Activated naive CD8-positive, alpha-beta T cell (primary cell): ENCODE data around the gene FRMD4A.

ENCODE experiments used
- H3K27ac Mint-ChIP-seq: one replicate; pipeline ENCODE4 v1.8.0; 2021; ENCODE audit warnings: mixed read lengths
- H3K27me3 Mint-ChIP-seq: one replicate; pipeline ENCODE4 v1.8.0; 2021; ENCODE audit warnings: mixed read lengths
- H3K36me3 Mint-ChIP-seq: one replicate; pipeline ENCODE4 v1.8.0; 2021; ENCODE audit warnings: mixed read lengths
- H3K4me1 Mint-ChIP-seq: one replicate; pipeline ENCODE4 v1.8.0; 2021; ENCODE audit warnings: low read depth, mixed read lengths
- H3K4me3 Mint-ChIP-seq: one replicate; pipeline ENCODE4 v1.8.0; 2021; ENCODE audit warnings: mild to moderate bottlenecking, mixed read lengths
- H3K9me3 Mint-ChIP-seq: one replicate; pipeline ENCODE4 v1.8.0; 2021; ENCODE audit warnings: low read depth, mixed read lengths

FRMD4A gene

DNA sequence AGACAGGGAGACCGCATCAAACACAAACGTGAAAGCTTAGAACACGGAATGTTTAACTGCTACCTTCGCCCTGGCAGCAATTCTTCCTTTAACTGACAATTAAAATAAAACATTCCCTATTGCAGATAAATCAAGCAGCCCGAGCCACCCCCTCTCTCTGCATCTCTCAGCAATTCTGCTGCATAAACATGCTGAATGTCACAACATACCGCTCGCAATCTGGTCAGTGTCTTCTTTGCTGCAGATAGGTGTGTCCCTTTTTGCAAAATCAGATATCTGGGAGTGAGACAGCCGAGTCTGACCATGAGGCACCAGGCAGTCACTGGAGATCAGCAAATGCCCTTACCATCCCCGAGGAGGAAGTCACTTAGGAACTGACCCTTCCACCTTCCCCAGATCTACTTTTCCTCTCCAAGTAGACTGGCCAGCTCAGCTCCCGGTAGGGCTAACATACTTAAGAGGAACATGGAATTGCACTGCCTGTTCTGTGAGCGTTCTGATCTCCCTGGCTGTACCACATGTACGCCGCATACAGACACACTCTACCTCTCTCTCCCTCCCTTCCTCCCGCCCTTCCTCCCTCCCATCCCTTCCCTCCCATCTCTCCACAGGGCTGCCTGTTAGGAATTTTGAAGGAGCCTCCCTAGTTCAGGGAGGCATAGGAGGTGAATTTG is at the start of gene FRMD4A:
Gene FRMD4A (minus strand): TSS at position 537 of the 674 bp plus-strand sequence.
- Mint-ChIP-seq H3K27me3 (peaks cover 30% of the 10 kb centered on the region), H3K27ac (no peak within 1 kb of the TSS)

GRCh38 chr10:14379556-14380280 is 49.0 kb upstream of the FRMD4A start:
- peaks cover 3% of the 10 kb centered on the region for H3K36me3 Mint-ChIP-seq
- peaks cover 44% of the 10 kb centered on the region for H3K4me1 Mint-ChIP-seq
- H3K4me3 Mint-ChIP-seq = no peak overlapping the region
- no peak overlapping the region for H3K27ac Mint-ChIP-seq
- H3K27me3 Mint-ChIP-seq = no peaks in the 10 kb centered on the region
- H3K9me3 Mint-ChIP-seq = no peaks in the 10 kb centered on the region

More for the DNA sequence above, at the start of gene FRMD4A:
- Mint-ChIP-seq H3K4me3 (no peak within 1 kb of the TSS), H3K4me1 (no peaks in the 10 kb centered on the region), H3K9me3 (no peaks in the 10 kb centered on the region), H3K36me3 (no peaks in the 10 kb centered on the region)

- H3K27me3 Mint-ChIP-seq = peaks cover 1% of the 10 kb centered on the region
These were observed 47.8 kb upstream of the FRMD4A start for GRCh38 chr10:14378387-14378960.

GRCh38 chr10:14377591-14378175 is 47.0 kb upstream of the FRMD4A start:
- H3K4me3 Mint-ChIP-seq = no peak overlapping the region
- H3K4me1 Mint-ChIP-seq = peaks cover 28% of the 10 kb centered on the region
- H3K27me3 Mint-ChIP-seq = peaks cover 5% of the 10 kb centered on the region
- peaks cover 3% of the 10 kb centered on the region for H3K36me3 Mint-ChIP-seq
- H3K27ac Mint-ChIP-seq = no peak overlapping the region
- no peaks in the 10 kb centered on the region for H3K9me3 Mint-ChIP-seq

More at GRCh38 chr10:14378387-14378960, 47.8 kb upstream of the FRMD4A start:
- no peak overlapping the region for H3K4me3 Mint-ChIP-seq
- no peaks in the 10 kb centered on the region for H3K9me3 Mint-ChIP-seq
- no peak overlapping the region for H3K27ac Mint-ChIP-seq
- H3K36me3 Mint-ChIP-seq = peaks cover 3% of the 10 kb centered on the region
- peaks cover 35% of the 10 kb centered on the region for H3K4me1 Mint-ChIP-seq

- no peak overlapping the region for H3K4me3 Mint-ChIP-seq
- no peaks in the 10 kb centered on the region for H3K36me3 Mint-ChIP-seq
- H3K27ac Mint-ChIP-seq = no peak overlapping the region
- peaks cover 9% of the 10 kb centered on the region for H3K27me3 Mint-ChIP-seq
- H3K9me3 Mint-ChIP-seq = no peaks in the 10 kb centered on the region
- H3K4me1 Mint-ChIP-seq = peaks cover 10% of the 10 kb centered on the region
These were observed 44.2 kb upstream of the FRMD4A start for GRCh38 chr10:14374745-14375445.

DNA sequence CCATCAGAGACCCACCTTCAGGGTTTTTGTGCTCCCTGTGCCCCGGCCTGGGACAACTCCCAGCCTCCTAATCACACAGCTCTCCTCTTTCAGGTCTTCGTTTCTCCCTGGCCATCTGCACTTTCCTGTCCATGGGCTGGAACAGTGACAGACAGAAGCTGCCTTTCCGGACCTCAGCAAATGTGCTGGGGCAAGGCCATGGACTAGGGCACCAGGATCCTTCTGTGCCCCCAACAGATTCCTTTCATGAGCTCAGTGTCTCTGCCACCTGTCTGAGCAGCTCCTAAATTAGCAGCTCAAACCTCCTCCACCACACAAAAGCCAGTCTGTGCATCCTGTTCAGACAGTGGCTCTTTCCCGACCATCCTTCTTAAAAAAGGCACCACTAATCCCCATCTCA is 41.9 kb upstream of the FRMD4A start:
- H3K27me3 Mint-ChIP-seq = peaks cover 10% of the 10 kb centered on the region
- H3K36me3 Mint-ChIP-seq = no peaks in the 10 kb centered on the region
- no peak overlapping the region for H3K27ac Mint-ChIP-seq
- no peak overlapping the region for H3K4me3 Mint-ChIP-seq
- H3K9me3 Mint-ChIP-seq = no peaks in the 10 kb centered on the region
- peaks cover 6% of the 10 kb centered on the region for H3K4me1 Mint-ChIP-seq

GRCh38 chr10:14371581-14371980 is 40.9 kb upstream of the FRMD4A start:
- no peak overlapping the region for H3K27ac Mint-ChIP-seq

GRCh38 chr10:14370894-14371293 is 40.2 kb upstream of the FRMD4A start:
- H3K4me1 Mint-ChIP-seq = peaks cover 6% of the 10 kb centered on the region
- no peaks in the 10 kb centered on the region for H3K36me3 Mint-ChIP-seq
- H3K27ac Mint-ChIP-seq = no peak overlapping the region
- no peak overlapping the region for H3K4me3 Mint-ChIP-seq
- H3K9me3 Mint-ChIP-seq = no peaks in the 10 kb centered on the region
- H3K27me3 Mint-ChIP-seq = peaks cover 10% of the 10 kb centered on the region

More at GRCh38 chr10:14371581-14371980, 40.9 kb upstream of the FRMD4A start:
- Mint-ChIP-seq H3K27me3 (peaks cover 10% of the 10 kb centered on the region), H3K36me3 (no peaks in the 10 kb centered on the region), H3K4me1 (peaks cover 6% of the 10 kb centered on the region), H3K9me3 (no peaks in the 10 kb centered on the region), H3K4me3 (no peak overlapping the region)

GRCh38 chr10:14369906-14370305 is 39.2 kb upstream of the FRMD4A start:
- H3K27ac Mint-ChIP-seq = no peak overlapping the region
- peaks cover 2% of the 10 kb centered on the region for H3K4me1 Mint-ChIP-seq
- no peak overlapping the region for H3K4me3 Mint-ChIP-seq
- peaks cover 10% of the 10 kb centered on the region for H3K27me3 Mint-ChIP-seq
- H3K9me3 Mint-ChIP-seq = no peaks in the 10 kb centered on the region
- H3K36me3 Mint-ChIP-seq = no peaks in the 10 kb centered on the region

DNA sequence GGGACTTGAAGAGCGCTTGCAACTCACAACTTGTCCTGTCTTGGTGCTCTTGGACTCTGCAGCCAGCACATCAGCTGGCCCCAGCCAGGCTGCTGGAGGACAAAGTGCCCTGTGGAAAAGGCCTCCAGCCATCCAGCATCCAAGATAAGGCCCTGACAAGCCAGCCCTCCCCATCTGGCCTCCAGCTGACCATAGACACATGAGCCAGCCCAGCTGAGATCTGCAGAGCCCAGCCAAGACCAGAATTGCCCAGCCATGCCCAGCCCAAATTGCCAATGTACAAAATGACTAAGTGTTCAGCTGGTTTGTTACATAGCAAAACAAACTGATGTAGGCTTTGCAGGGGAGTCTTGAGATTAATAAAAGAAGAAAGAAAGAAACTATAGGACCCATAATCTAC is 36.0 kb upstream of the FRMD4A start:
- Mint-ChIP-seq H3K4me1 (no peaks in the 10 kb centered on the region), H3K9me3 (no peaks in the 10 kb centered on the region), H3K36me3 (peaks cover 3% of the 10 kb centered on the region), H3K4me3 (no peak overlapping the region), H3K27ac (no peak overlapping the region), H3K27me3 (peaks cover 6% of the 10 kb centered on the region)

- H3K36me3 Mint-ChIP-seq = peaks cover 3% of the 10 kb centered on the region
- no peak overlapping the region for H3K27ac Mint-ChIP-seq
- no peak overlapping the region for H3K4me3 Mint-ChIP-seq
- no peaks in the 10 kb centered on the region for H3K9me3 Mint-ChIP-seq
- no peaks in the 10 kb centered on the region for H3K4me1 Mint-ChIP-seq
- peaks cover 7% of the 10 kb centered on the region for H3K27me3 Mint-ChIP-seq
These were observed 34.5 kb upstream of the FRMD4A start for GRCh38 chr10:14365266-14365665.

- H3K9me3 Mint-ChIP-seq = no peaks in the 10 kb centered on the region
- H3K27ac Mint-ChIP-seq = no peak overlapping the region
- peaks cover 2% of the 10 kb centered on the region for H3K27me3 Mint-ChIP-seq
- no peak overlapping the region for H3K4me3 Mint-ChIP-seq
- H3K36me3 Mint-ChIP-seq = peaks cover 3% of the 10 kb centered on the region
- no peaks in the 10 kb centered on the region for H3K4me1 Mint-ChIP-seq
These were observed 31.4 kb upstream of the FRMD4A start for GRCh38 chr10:14362104-14362503.

- H3K4me1 Mint-ChIP-seq = no peaks in the 10 kb centered on the region
- H3K36me3 Mint-ChIP-seq = peaks cover 3% of the 10 kb centered on the region
- no peaks in the 10 kb centered on the region for H3K9me3 Mint-ChIP-seq
- peaks cover 7% of the 10 kb centered on the region for H3K27me3 Mint-ChIP-seq
- H3K4me3 Mint-ChIP-seq = no peak overlapping the region
- no peak overlapping the region for H3K27ac Mint-ChIP-seq
These were observed 30.2 kb upstream of the FRMD4A start for GRCh38 chr10:14360961-14361360.

- Mint-ChIP-seq H3K9me3 (no peaks in the 10 kb centered on the region), H3K4me1 (no peaks in the 10 kb centered on the region), H3K27me3 (peaks cover 7% of the 10 kb centered on the region), H3K4me3 (no peak overlapping the region), H3K36me3 (peaks cover 3% of the 10 kb centered on the region), H3K27ac (no peak overlapping the region)
These were observed 29.8 kb upstream of the FRMD4A start for GRCh38 chr10:14360515-14360914.
